Fibroblast of lung (primary cell): ENCODE data around the gene PRKAG3.

Experiments
- CTCF ChIP-seq, 2 donors: IDR thresholded peaks in 1 of 2; conservative IDR thresholded peaks in 1 of 2; 1 replicate in 1 of 2; 2 replicates in 1 of 2; pipeline ENCODE4 v1.5.1; 2011 to 2012; ENCODE audit warnings: low read length in 2 of 2, control low read depth in 1 of 2, inconsistent platforms in 1 of 2, low read depth in 1 of 2, mild to moderate bottlenecking in 1 of 2
- EZH2 ChIP-seq: IDR thresholded peaks from 2 replicates; pipeline ENCODE4 v1.5.1; 2012; ENCODE audit warnings: low read length, control low read depth, mild to moderate bottlenecking; ENCODE audit errors: missing control alignments

GRCh38 chr2:218822622-218823021, 9.0 kb downstream of the PRKAG3 start:
- TF ChIP-seq EZH2 (no peak), CTCF (conservative IDR thresholded peaks at IDR 0.05 in 1 of 2, IDR thresholded peaks at IDR 0.05 in 1 of 2; ENCODE audit: low read depth in 1 of 2, low read length in 2 of 2) (no peak)
